ENCODE measurements around the gene AGO1. TPM values are rescaled to one million over a fixed set of nuclear protein-coding genes. Genes with fewer than 3 reads are reported as not detected.
"Not testable (repeated sequence)": the region's sequence is repeated elsewhere in the genome, so short reads cannot be mapped to it uniquely, and the experiment has no call there.

Gene AGO1
- total RNA-seq, 2 experiments from 2014 or later: 33.0 to 34.2 TPM

DNA sequence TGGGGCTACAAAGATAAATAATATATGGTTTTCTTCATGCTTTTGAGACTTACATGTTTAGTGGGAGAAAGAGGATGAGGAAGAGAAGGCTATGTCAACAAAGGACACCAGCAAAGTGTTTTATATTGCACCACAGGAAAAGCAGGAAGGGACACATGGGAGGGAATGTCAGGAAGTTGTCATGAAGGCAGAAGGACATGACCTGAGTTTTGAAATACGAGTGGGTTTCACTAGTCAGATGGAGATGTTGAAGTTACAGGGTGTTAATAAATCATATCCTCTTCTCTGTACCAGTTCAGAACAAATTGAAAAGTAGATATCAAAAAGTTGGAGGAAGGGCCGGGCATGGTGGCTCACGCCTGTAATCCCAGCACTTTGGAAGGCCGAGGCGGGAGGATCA, 18.2 kb upstream of the AGO1 start:
- TF ChIP-seq, protein P1, sequence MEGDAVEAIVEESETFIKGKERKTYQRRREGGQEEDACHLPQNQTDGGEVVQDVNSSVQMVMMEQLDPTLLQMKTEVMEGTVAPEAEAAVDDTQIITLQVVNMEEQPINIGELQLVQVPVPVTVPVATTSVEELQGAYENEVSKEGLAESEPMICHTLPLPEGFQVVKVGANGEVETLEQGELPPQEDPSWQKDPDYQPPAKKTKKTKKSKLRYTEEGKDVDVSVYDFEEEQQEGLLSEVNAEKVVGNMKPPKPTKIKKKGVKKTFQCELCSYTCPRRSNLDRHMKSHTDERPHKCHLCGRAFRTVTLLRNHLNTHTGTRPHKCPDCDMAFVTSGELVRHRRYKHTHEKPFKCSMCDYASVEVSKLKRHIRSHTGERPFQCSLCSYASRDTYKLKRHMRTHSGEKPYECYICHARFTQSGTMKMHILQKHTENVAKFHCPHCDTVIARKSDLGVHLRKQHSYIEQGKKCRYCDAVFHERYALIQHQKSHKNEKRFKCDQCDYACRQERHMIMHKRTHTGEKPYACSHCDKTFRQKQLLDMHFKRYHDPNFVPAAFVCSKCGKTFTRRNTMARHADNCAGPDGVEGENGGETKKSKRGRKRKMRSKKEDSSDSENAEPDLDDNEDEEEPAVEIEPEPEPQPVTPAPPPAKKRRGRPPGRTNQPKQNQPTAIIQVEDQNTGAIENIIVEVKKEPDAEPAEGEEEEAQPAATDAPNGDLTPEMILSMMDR (IDR thresholded peaks at IDR 0.05): no peak

DNA sequence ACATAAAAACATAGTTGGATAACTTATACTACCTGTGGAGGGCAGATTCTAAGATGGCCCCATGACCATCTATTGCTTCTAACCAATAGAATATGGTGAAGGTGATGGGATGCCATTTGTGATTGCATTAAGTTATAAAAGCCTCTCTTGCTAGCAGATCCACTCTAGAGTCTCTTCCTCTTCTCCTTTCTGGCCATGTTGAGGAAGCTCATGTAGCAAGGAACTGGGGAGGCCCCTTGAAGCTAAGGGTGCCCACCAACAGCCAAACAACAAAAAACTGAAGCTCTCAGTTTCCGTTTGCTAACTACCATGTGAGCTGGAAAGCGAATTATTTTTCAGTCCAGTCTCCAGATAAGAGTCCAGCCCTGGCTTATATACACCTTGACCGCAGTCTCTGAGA, 16.0 kb upstream of the AGO1 start:
- intact Hi-C loops (cut with micrococcal nuclease): no loop called here
- no peak for DNase-seq
- POLR2A ChIA-PET: no interaction called here
- CTCF ChIA-PET: no interaction called here
- no peak overlapping the region for H3K27ac Mint-ChIP-seq
- no peak overlapping the region for H3K4me3 Mint-ChIP-seq
- H3K4me1 Mint-ChIP-seq (ENCODE audit: low read depth): no peaks in the 10 kb centered on the region
- no peaks in the 10 kb centered on the region for H3K9me3 Mint-ChIP-seq
- ATAC-seq: no peak
- TF ChIP-seq, protein P1 (IDR thresholded peaks at IDR 0.05): no peak
- no peaks in the 10 kb centered on the region for H3K36me3 Mint-ChIP-seq (ENCODE audit: low read depth)
- H3K27me3 Mint-ChIP-seq: no peaks in the 10 kb centered on the region

More for the DNA sequence above, 18.2 kb upstream of the AGO1 start:
- ATAC-seq (no peak), DNase-seq (no peak)
- Mint-ChIP-seq H3K4me3 (no peak overlapping the region), H3K36me3 (ENCODE audit: low read depth) (no peaks in the 10 kb centered on the region), H3K9me3 (no peaks in the 10 kb centered on the region), H3K27ac (no peak overlapping the region), H3K4me1 (ENCODE audit: low read depth) (no peaks in the 10 kb centered on the region), H3K27me3 (no peaks in the 10 kb centered on the region)
- CTCF ChIA-PET: no interaction called here
- intact Hi-C loops (cut with micrococcal nuclease): no loop called here
- POLR2A ChIA-PET: no interaction called here

DNA sequence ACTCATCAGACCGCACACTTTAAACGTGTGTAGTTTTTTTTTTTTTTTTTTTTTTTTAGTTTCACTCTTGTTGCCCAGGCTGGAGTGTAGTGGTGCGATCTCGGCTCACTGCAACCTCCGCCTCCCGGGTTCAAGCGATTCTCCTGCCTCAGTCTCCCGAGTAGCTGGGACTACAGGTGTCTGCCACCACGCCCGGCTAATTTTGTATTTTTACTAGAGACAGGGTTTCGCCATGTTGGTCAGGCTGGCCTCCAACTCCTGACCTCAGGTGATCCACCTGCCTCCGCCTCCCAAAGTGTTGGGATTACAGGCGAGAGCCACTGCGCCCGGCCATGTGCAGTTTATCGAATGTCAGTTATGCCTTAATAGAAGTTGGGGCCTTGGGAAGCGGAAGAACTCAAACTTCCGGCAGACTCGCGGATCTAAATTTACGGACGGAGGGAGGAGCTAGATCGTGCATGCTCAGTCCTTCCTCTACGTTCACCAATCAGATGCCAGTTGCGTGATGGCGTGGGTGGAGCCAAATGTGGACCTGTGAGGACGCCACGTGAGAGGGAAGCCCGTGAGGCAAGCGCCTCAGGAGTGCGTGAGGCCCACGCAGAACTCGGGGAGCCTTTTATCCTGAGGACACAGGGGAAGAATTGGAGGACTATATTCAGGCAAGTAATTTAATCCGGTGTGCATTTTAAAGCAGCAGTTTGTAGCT, 13.6 kb upstream of the AGO1 start:
- H3K36me3 Mint-ChIP-seq (ENCODE audit: low read depth); H3K9me3 Mint-ChIP-seq; H3K27ac Mint-ChIP-seq; H3K4me1 Mint-ChIP-seq (ENCODE audit: low read depth); H3K4me3 Mint-ChIP-seq; intact Hi-C loops (cut with micrococcal nuclease); ATAC-seq; CTCF ChIA-PET; DNase-seq; H3K27me3 Mint-ChIP-seq: not testable (repeated sequence)
- POLR2A ChIA-PET: interaction anchor here (0.6 kb wide), 1 partner anchor 414 kb away, joined by 3 read pairs; no protein-coding TSS in a partner anchor

DNA sequence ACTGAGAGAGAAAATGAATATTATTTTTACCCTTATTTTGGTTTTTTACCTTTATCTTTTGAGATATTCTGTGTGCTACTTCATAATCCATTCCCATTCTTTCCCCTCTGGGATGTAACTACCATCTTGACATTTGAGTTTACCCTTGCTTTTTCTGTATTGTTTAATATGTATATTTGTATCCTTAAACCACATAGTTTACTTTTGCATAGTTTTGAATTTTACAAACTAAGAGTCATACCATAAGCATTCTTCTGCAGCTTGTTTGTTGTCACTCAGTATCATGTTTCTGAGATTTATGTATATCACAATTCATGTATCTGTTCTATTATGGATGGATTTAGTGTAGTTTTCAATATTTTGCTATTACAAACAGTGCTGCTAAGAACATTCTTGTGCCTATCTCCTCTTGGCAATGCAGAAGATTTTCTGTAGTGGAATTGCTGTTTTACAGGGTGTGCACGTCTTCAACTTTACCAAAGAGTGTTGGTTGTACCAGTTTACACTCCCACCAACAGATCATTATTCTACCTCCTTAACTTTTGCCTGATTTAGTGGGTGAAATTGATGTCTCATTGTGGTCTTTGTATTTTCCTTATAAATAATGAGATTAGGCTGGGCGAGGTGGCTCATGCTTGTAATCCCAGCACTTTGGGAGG, 12.2 kb upstream of the AGO1 start:
- H3K27ac Mint-ChIP-seq: no peak overlapping the region
- H3K4me3 Mint-ChIP-seq: no peak overlapping the region
- no peak for ATAC-seq
- H3K36me3 Mint-ChIP-seq (ENCODE audit: low read depth): no peaks in the 10 kb centered on the region
- no peaks in the 10 kb centered on the region for H3K27me3 Mint-ChIP-seq
- no peaks in the 10 kb centered on the region for H3K4me1 Mint-ChIP-seq (ENCODE audit: low read depth)
- TF ChIP-seq, protein P1 (IDR thresholded peaks at IDR 0.05): no peak
- DNase-seq: no peak
- intact Hi-C loops (cut with micrococcal nuclease): no loop called here
- H3K9me3 Mint-ChIP-seq: no peaks in the 10 kb centered on the region
- ChIA-PET CTCF (interaction anchor here (1.1 kb wide), 1 partner anchor 9 kb away, joined by 3 read pairs; no protein-coding TSS in a partner anchor), POLR2A (no interaction called here)

DNA sequence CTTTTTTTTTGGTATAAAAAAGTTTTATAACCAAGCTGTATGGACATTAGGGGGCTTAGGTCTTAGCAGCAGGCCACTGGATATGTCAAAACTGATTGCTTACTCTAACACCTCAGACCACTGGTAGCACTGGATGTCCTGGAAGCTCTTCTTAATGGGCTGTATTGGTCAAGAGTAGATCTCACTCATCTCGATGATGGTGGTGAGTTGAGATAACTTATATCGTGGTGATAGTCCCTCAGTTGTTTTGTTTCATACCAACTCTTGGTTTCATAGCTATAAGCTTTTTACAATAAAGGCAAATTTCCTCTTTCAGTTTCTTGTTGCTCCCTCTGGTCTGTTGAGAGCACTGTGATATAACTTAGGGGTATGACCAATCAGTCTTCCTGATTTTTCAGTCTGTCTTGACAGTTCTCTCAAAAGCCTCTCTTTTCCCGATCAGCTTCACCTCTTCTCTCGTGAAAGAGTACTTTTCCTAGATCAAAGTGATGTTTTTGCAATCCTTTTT, 9.7 kb upstream of the AGO1 start:
- intact Hi-C loops (cut with micrococcal nuclease): no loop called here
- Mint-ChIP-seq H3K27ac (no peak overlapping the region), H3K4me3 (no peak overlapping the region)

DNA sequence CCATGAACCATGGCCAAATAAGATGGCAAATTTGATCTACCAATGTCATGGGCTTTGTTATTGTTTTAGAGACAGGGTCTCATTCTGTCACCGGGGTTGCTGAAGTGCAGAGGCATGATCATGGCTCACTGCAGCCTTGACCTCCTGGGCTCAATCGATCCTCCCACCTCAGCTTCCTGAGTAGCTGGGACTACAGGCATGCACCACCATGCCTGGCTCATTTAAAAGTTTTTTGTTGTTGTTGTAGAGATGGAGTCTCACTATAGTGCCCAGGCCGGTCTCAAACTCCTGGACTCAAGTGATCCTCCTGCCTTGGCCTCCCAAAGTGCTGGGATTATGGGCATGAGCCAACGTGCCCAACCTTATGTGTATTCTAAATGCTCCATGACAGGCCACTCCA, 8.9 kb upstream of the AGO1 start:
- POLR2A ChIA-PET; DNase-seq; intact Hi-C loops (cut with micrococcal nuclease); H3K27ac Mint-ChIP-seq; H3K4me1 Mint-ChIP-seq (ENCODE audit: low read depth); H3K9me3 Mint-ChIP-seq; H3K36me3 Mint-ChIP-seq (ENCODE audit: low read depth); H3K27me3 Mint-ChIP-seq; ATAC-seq; H3K4me3 Mint-ChIP-seq: not testable (repeated sequence)
- CTCF ChIA-PET: interaction anchor here (0.8 to 3.9 kb wide), 2 partner anchors 8 to 40 kb away, joined by 3 to 19 read pairs; partner anchors contain the start of gene AGO1

More for the DNA sequence above, 9.7 kb upstream of the AGO1 start:
- TF ChIP-seq, protein P1 (IDR thresholded peaks at IDR 0.05): no peak
- H3K9me3 Mint-ChIP-seq: no peaks in the 10 kb centered on the region
- H3K27me3 Mint-ChIP-seq: no peaks in the 10 kb centered on the region
- no peaks in the 10 kb centered on the region for H3K36me3 Mint-ChIP-seq (ENCODE audit: low read depth)
- no peak for ATAC-seq
- ChIA-PET CTCF (interaction anchor here (0.6 to 3.9 kb wide), 2 partner anchors 9 to 138 kb away, joined by 3 to 19 read pairs; partner anchors contain the start of gene AGO1), POLR2A (interaction anchor here (0.6 kb wide), 3 partner anchors 72 to 262 kb away, joined by 3 read pairs; no protein-coding TSS in a partner anchor)
- no peak for DNase-seq
- no peaks in the 10 kb centered on the region for H3K4me1 Mint-ChIP-seq (ENCODE audit: low read depth)
